GM12874 (cell line): Measurements from ENCODE around the gene ZCCHC18.
A peak's percentile ranks its signal among the peaks of the same experiment; 100 is the strongest.

Experiments
- TF ChIP-seq, protein P1 (sequence below): IDR thresholded peaks from 2 replicates; pipeline ENCODE4 v1.5.1; 2011; ENCODE audit warnings: low read depth, mild to moderate bottlenecking, control low read depth, low read length, moderate library complexity; ENCODE audit not compliant: insufficient read depth

ZCCHC18 gene

DNA sequence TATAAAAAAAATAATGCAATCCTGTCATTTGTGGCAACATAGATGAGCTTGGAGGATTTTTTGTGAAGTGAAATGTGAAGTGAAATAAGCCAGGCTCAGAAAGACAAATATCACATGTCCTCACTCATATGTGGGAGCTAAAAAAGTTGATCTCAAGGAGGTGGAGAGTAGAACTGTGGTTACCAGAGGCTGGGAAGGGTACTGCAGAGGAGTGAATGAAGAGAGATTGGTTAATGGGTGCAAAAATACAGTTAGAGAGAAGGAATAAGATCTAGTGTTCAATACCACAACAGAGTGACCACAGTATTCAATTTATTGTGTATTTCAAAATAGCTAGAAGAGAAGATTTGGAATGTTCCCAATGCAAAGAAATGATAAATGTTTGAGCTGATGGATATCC, 13.4 kb upstream of the ZCCHC18 start:
- TF ChIP-seq, protein P1, sequence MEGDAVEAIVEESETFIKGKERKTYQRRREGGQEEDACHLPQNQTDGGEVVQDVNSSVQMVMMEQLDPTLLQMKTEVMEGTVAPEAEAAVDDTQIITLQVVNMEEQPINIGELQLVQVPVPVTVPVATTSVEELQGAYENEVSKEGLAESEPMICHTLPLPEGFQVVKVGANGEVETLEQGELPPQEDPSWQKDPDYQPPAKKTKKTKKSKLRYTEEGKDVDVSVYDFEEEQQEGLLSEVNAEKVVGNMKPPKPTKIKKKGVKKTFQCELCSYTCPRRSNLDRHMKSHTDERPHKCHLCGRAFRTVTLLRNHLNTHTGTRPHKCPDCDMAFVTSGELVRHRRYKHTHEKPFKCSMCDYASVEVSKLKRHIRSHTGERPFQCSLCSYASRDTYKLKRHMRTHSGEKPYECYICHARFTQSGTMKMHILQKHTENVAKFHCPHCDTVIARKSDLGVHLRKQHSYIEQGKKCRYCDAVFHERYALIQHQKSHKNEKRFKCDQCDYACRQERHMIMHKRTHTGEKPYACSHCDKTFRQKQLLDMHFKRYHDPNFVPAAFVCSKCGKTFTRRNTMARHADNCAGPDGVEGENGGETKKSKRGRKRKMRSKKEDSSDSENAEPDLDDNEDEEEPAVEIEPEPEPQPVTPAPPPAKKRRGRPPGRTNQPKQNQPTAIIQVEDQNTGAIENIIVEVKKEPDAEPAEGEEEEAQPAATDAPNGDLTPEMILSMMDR = no peak

DNA sequence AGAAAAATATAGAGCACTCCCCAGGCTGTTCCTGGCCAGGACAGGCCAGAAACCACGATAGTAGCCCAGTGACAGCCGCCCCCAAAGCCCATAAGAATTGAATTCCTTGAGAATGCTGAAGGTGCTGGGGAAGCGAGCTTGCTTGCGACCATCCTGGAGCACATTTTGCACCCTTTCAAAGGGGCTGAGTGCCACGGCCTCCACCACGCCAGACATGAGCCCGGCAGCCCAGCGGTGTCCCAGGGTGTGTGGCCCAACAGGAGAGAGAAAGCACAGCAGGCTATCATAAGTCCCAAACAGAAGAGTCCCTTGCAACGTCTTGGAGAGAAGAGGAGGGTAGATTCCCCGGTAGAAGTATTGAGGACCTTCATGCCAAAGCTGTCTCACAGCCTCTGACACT, 7.6 kb upstream of the ZCCHC18 start:
- TF ChIP-seq, protein P1 = no peak

DNA sequence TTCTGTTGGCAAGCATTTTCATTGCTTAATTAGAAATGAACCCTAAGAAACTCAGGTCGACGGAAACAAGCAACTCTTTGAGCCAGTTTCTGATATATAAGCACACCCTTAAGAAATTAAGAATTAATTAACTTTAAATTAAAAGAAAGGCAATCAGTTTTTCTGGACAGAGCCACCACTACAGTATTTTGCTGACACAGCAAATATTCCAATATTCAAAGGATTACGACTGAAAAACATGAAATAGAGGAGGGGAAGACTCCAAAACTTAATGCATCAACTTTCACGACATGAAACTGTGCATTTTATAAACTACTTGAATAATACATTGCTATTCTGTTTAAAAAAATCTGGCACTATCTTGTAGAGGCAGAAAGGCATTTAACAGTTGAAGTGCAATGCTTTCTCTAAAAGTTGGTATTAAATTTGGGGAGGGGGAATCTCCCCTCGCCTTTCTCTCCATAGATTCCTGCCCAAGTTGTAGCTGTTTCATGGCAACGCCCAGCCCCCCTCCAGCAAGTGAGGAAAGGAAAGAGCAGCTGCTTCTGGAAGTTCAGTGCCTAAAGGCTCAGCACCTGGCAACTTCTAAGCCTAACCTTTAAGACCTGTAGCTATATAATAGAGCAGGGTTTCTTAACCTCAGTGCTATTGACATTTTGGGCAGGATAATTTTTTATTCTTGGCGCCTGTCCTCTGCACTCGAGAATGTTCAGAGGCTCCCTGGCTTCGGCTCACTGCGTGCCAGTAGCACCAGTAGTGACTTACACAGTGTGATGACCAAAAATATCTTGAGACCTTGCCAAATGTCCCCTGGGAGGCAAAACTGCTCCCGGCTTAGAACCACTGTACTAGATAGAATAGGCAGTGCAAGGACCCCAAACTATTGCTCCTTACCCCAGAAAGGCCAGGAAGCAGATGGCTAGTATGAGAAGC, 6.7 kb upstream of the ZCCHC18 start:
- TF ChIP-seq, protein P1 = no peak

DNA sequence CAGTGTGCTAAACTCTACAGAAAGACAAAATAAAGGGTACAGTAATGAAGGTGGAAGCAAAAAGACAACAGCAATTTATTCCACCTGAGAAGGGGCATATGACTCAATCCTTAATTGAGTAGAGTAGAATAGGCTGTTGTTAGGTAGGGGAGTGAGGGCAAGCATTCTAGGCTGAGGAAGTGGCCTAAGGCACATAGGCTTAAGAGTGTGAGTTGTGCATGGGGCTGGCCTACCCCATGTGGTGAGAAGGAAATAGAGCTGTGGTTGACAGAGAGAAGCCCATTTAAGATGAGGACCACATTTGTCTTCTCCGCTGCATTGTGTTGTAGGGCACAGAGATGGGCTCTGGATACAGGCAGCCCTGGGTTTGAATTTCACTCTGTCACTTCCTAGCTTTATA, 3.4 kb upstream of the ZCCHC18 start:
- TF ChIP-seq, protein P1 = no peak

DNA sequence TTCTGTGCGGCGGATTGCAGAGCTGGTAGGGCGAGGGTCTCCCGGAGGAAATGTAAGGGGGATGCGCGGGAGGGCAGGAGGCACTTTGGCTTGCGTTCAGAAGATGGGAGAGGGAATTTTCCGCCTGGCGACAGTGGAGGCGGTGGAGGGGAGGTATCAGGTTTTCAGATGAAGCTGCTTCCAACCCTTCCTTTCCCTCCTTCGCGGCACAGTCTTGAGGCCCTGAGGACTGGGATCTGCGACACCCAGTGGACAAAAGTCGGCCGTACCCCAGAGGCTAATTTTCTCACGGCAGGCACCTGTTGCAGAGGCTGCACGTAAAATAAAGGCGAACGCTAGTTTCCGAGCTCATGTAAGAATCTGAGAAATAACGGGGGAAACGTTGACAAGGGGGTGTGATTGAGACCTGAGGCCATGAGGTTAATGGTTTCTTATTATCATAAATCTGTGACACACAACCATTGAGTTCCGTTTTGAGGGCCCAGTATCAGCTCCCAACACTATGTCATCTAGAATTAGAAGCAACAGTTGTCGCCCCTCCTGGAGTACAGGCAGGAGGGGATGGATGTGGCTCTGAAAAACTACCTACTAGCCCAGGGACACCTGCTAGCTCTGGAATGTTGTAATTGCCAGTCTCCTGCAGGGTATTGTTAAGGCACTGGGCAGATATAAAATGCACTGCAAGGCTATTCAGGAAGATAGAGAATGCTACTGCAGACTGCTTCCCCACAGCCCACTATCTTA, 1.1 kb downstream of the ZCCHC18 start:
- TF ChIP-seq, protein P1 = peak; percentile 57

DNA sequence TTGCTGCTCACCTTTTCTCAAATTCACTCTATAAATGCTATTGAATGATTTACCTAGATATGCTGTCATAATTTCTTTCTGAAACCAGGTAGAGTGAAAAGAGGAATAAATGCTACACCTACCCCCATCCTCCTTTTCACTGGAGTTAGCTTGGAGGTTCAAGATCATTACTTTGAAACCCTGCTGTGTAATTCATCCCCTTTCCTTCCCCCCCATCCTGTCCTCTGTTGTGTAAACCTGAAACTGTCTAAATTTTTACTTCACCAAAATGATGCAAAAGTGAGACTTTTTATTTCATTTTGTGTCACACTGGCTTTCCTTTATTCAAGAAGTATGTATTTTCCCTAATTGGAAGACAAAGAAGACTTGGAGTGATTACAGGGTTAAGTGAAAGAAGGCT, 5.4 kb downstream of the ZCCHC18 start:
- TF ChIP-seq, protein P1 = no peak

DNA sequence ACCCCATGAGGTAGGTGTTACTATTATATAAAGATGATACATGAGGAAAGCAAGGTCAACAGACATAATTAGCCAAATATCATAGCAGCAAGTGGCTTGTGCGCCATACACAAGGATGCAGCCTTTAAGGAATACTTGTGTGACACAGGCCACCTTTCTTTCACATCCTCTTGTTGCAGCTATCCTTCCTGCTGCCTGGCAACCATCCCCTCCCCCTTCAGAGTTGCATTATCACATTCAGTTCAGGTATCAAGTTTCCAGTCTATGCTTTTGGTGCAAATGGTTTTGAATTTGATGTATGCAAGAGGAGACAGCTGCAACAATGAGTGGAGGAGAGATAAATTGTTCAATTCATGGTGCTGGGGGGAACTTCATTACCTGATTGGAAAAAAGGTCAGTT, 6.4 kb downstream of the ZCCHC18 start:
- TF ChIP-seq, protein P1 = no peak
